NCI-H2227 (cell line): ENCODE measurements around the gene MYO1D.
A peak's percentile ranks its signal among the peaks of the same experiment; 100 is the strongest.

Source experiments
- DNase-seq: peaks from one replicate; lab custom pipeline; 2025; ENCODE audit not compliant: unreplicated experiment; lab: John Stamatoyannopoulos, UW

MYO1D gene

DNA sequence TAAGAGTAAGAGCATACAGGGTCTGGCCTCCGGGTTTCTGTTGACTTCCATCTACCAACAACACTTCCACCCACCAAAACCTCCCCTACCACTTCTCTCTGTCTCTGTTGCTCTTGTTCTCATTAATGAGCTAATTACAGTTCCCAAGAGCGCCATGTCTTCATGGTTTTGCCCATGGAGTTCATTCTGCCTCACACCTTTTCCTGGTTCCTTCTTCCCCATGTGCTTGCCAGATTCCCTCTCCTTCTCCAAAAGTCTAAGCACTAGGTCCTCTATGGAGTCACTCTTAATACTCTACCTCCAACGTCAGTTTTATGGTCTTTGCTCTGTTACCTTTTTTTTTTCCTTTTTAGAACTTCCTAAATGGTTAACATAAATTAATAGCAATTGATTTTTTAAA, 92.8 kb downstream of the MYO1D start:
- no peak for DNase-seq

DNA sequence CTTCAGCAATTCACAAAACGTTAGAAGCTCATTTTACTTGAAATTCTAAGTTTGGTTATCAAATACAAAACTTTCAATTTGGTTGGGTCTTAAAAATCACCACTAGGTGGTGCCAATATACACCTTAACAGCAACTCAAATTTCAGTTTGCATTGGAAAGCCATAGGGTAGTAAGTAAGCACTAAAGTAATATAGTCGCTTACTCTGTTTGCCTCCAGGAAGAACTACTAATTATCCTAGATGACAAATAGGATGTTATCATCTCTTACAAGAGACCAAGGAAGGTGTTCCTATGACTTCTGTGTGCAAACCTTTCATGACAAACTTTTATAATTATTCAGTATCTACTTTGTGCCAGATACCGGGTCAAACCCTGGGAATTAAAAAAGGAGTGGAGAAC, 93.3 kb downstream of the MYO1D start:
- DNase-seq = peak; percentile 65

DNA sequence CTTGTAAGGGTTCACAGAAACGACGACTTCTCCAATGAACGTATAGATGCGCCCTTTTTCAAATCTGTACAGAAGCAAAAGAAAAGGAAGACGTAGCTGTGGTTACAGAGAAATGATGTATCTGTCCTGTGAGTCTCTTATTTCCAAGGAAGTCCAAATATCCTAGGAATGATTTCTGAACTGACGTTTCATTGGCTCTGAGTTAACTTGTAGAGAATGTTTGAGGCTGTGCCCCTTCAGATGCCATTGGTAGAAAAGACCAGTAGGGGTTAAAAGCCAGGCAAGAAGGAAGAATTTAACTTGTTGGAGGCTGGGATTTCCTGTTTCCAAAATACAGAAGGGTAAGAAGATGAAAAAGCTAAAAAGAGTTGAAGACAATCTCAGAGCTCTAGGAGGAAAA, 96.2 kb downstream of the MYO1D start:
- no peak for DNase-seq

DNA sequence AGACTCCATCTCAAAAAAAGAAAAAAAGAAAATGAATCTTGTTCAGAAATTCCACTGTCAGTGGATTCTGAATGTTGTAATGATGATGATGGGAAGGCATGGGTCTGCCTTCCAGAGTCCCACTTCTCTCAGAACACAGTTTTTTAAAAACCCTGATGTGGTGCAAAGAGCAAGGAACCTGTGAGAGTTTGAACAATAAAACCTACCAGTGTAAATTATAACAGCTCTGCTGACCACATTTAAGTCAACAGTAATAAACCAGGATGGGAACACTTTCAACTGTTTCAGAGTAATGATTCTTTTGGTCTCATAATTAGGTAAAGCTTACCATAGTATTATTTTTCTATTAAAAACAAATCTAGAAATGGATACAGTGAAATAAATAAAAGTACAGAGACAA, 99.0 kb downstream of the MYO1D start:
- no peak for DNase-seq

DNA sequence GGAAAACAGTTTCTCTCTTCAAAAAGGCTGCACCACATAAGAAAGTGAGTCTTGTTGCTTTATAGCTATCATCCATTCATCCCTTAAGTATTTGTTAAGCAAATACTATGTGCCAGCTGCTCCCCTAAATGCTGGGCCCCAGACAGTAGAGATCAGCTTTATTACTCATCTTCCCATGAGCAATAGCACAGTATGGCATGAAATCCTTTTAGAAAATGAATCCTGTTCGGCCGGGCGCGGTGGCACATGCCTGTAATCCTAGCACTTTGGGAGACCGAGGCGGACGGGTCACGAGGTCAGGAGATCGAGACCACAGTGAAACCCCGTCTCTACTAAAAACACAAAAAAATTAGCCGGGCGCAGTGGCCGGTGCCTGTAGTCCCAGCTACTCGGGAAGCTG, 99.5 kb downstream of the MYO1D start:
- DNase-seq = no peak

DNA sequence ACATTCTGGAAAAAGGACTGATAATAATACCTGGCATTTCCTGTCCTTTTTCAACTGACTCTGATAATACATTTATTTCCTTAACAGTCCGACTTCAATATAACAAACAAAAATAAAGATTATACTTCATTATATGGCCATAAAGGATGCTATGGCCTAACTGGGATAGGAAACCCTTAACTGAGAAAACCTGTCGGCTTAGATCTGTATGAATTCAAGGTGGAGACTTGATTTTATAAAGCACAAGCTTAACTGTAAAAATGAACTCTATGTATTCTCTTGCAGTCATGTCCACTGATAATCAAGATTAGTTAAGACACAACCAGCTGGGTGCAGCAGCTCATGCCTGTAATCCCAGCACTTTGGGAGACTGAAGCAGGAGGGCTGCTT, 102.2 kb downstream of the MYO1D start:
- no peak for DNase-seq

DNA sequence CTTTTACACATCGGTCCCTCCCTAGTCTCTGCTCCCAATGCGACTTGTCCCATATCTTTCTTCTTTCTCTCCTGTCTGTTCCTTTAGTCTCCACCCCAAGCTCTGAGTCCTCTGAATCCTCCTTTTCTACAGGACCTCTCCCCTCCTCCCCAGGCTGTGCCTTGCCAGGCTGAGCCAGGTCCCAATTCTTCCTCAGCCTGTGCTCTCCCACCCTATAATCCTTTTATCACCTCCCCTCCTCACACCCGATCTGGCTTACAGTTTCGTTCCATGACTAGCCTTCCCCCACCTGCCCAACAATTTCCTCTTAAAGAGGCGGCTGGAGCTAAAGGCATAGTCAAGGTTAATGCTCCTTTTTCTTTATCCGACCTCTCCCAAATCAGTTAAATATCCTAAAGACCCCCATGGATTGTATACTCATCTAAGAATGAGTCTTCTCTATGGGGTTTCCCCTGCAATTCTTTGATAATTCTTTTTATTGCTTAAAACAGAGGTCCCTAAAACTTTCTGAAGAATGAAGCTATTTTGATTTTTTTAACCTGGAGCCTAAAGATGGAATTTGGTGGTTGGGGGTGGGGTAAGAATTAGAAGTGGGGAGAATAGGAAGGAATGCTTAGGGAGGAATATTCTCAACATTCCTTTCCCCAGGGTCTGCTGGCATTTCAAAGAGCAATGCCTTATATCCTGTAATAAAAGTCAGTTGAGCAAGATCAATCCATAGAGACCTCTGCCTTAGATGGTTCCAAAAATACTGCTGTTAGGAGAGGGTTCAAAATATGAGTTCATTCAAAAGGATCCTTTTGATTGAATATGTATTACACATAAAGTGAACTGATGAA, 102.8 kb downstream of the MYO1D start:
- no peak for DNase-seq

DNA sequence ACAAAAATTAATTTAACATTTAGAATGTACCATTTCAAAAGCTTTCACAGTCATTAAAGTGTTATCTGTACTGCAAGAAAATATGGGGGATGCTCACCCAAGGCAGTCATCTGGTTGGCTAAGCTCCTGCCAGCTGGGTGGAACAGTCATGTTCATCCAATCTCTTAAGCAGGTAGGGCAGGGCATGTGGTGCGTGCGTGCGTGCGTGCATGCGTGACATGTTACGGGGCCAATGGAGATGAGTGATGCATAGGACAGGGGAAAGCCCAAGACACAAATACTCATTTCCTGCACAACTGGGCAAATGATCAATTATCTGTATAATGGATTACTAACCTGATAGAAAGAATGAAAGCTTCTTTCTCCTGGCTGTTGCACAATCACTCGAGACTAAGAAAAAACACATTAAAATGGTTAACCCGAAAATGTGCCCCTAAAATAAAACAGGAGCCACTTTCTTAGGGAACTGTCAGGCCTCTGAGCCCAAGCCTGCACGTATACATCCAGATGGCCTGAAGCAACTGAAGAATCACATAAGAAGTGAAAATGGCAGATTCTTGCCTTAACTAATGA, 104.4 kb downstream of the MYO1D start:
- no peak for DNase-seq

DNA sequence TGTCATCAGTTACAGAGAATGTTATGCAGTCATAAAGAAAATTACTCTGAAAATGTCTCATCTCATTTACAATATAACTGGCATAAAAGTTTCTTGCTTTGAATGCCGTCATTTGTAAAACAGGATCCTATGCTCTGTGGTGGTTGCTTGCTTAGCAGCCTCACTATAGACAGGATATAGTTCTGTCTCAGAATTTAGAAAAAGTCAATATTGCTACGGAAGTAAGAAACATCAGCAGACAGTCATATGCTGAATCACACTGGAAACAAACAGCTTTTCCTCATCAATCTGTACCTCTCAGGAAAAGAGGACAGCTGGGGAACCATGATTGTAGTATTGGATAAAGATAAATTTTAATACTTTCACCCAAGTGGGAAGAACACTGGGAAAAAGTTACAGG, 105.5 kb downstream of the MYO1D start:
- no peak for DNase-seq

DNA sequence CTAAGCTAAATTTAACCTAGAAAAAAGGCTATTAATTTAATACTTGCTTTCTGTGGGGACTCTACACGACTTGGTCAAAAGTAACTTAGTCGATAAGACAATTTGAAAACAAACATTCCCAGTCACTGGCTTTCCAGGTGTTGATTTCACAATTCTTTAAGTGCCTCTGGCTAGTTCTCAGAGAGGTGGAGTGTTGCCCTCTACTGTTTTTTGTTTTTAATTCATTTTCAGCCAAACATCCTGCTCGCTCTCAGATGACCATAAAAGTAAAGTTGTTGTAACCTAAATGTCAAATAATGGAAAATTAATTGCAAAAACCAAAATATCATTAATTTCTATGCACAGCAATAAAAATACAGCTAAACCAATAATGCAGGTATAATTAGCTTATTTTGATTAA, 107.1 kb downstream of the MYO1D start:
- DNase-seq = no peak

DNA sequence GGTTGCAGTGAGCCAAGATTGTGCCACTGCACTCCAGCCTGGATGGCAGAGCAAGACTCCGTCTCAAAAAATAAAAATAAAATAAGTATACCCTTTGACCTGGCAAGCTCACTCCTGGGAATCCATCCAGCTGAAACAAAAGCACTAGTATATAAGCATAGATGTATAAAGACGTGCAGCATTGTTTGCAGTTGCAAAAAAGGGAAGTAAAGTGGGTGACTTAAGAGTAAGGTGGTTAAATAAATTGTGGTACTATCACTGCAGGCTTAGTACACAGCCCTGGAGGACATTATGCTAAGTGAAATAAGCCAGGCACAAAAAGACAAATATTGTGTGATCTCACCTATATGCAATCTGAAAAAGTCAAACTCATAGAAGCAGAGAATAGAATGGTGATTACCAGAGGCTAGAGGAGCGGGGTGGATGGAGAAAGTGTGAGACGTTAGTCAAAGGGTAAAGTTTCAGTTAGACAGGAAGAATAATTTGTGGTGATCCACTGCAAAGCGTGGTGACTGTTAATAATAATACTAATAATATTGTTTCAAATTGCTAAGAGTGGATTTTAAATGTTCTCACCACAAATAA, 113.0 kb downstream of the MYO1D start:
- no peak for DNase-seq

DNA sequence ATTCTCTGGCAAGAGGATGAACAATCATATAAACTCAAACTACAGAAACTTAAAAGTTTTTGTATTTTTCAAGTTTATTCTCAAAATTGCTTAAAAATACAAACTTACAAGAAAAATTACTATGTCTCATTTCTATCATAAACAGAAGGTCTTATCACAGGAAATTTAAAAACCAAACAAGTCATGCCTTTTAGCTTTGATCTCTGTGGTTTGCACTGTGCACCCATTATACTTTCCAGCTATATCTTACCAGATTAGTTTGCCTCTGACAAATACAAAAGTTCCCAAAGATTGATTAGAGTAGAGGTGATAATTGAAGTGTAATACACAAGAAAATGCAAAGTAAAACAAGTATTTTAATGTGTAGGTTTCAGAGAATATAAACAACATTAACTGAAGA, 117.4 kb downstream of the MYO1D start:
- DNase-seq = no peak

DNA sequence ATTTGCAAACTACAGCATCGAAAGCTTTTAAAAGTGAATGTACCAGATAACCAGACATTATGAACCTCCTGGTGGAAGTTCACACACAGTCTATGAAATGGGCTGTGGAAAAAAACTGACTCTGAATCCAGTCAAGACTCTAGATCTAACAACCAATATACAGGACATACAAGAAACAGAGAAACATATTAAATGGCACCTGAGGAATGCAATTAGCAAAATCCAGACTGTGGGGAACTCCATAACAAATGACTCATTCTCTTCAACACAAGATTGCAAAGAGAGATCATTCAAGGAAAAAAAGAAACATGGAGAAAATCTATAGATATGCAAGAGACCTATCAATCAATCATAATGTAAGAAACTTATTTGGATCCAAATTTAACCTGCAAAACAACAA, 119.0 kb downstream of the MYO1D start:
- DNase-seq = no peak

DNA sequence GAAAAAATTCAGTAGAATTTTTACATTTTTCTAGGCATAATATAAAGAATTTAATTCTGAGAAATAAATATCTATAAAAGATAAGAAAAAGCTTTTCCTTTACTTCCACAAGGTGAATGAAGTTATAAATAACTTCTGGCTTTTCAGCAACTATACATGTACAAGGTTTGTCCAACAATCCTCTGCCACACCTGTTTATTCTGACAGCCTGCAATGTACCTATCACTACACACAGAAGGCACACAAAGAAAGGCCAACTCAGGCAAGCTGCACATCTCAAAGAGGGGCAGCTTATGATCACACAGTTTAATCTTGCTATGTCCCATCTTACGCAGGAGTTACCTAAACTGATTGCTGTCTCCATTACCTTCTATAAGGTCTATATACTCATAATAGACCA, 120.2 kb downstream of the MYO1D start:
- no peak for DNase-seq

DNA sequence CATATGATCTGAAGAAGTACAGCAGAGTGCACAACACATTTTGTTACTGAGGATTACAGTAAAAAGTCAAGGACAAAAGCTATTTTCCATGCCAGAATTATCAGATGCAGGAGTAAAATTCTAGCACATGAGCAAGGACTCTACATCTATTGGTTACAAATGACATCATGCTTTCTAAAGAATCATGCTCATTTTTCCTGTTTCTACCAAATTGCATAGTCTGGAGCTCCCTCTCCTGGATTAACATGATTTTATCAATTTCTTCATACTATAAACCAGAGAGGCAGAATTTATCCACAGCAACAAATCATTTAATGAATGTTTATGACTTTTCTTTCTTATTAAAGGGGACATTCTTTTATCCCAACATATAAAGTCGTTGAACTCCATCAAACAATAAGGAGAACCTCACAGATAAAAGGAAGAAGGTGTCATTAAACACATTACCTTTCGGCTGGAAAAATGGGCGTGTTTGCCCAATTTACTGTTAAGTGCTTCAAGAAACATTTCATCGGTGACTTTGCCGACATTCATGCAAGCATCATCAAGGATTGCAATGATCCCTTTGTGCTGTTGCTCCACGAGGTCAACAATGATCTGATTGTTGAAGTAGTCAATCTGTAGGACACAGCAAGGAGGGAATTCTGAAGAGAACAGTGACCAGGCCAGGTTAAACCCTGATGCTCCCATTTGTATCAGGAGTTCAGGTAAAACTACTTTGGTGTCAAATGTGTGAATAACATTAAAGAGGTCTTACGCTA, 121.7 kb downstream of the MYO1D start:
- peak; percentile 81 for DNase-seq

DNA sequence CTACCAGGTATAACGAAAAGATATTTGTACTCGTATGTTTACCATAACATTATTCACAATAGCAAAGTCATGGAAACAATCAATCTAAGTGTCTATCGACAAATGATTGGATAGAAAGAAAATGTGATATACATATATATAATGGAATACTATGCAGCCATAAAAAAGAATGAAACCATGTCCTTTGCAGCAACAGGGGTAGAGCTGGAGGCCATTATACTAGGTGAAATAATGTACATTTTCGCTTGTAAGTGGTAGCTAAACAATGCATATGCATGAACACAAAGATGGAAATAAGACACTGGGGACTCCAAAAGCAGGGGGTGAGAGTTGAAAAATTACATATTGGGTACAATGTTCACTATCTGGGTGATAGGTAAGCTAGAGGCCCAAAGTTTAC, 124.0 kb downstream of the MYO1D start:
- no peak for DNase-seq

DNA sequence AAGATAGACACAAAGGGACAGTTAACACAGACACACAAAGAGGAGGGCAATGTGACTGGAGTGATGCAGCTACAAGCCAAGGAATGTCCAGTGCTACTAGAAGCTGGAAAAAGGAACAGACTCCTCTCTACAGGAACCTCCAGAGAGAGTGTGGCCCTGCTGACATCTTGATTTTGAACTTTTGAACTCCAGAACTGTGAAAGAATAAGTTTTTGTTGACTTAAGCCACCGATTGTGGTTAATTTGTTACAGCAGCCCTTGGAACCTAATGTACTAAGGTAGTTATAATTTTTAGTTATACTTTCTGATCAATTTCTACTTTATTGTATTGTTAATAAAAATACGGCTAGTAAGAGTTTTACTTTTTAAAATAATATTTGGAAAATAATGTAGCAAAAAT, 129.1 kb downstream of the MYO1D start:
- DNase-seq = no peak

DNA sequence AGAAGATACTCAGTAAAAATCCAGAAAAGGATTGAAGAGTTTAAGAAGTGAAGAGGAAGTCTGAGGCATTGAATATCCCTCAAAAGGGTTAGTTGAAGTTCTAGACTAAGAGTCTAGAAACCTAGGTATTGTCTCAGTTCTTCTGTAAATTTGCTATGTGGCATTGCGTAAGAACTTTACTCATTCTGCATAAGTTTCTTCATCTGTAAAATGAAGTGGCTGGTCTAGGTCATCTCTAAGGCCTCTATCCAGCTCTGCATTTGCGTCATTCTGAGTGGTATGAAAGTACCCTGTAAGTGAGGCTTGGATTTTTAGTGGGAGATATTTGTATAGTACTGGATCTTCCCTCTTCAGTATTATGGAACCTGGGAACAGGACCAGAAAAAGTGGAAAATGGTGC, 130.2 kb downstream of the MYO1D start:
- no peak for DNase-seq

DNA sequence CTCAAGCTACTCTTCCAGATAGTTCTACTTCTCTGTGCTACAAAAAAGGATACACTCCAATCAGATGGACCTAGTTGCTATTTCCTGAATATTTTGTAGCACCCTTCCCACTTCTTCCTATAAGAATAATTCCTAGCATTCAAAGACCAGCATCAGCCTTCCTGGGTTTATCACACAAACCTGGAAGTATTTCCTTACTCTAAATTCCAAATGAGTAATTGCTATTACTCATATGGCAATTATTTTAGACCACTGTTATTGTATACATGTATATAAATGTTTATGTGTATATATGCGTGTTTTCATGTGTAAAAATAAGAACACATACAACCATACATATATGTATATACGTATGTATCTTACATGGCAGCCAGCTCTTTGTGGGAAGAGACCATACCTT, 130.6 kb downstream of the MYO1D start:
- DNase-seq = no peak

DNA sequence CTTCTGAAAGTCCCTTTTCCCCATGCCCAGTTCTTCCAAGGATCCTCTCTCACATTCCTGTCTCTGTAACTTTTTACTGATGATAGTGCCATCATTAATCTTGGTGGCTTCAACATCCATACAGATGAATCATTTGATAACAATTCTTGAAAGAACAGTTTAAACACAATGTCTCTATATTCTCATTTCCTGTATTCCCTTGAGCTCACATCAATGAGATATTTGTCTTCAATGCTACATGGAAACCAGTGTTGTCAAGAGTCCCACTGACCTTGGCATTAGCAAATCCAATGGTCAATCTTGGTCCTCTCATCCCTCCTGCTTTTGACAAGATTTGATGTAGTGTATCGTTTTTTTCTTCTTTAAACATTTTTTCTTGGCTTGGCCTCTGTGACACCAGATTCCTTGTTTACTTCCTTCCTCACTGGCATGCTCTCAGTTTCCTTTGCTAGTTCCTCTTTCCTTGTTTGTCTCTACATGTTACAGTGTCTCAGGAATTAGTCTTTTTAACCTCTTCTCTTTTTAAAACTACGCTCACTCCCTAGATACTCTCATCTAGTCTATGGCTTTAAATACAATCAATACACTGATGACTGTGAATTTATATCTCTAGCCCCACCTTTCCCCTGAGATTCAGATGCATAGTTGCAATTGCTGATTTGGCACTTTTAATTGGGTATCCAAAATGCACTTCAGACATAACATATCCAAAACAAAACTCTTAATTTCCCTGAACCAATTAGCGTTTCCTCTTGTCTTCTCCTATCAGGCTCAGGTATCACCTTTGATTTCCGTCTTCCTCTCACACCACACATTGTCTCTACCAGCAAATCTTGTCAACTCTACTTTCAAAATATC, 134.0 kb downstream of the MYO1D start:
- DNase-seq = no peak

DNA sequence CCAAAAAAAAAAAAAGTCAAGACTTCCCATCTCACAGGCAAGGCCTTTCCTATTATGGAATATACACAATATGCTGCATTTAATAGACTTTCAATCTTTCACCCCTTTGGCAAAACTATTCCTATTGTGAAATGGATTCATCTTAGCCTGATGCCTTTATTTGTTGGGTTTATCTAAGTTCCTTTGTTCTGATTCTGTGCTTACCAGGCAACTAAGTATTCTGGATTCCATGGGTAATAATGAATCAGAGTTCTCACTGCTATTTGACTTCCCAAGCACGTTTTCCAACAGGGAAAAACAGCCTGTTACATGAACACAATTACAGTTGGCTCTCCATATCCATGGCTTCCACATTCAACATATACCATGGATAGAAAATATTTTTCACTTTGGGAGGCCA, 135.5 kb downstream of the MYO1D start:
- DNase-seq = no peak
